GM12878 (cell line): ENCODE data around the gene RAB3C. TPM values are rescaled to one million over a fixed set of nuclear protein-coding genes. Genes with fewer than 3 reads are reported as not detected.
"Not testable (repeated sequence)": the region's sequence is repeated elsewhere in the genome, so short reads cannot be mapped to it uniquely, and the experiment has no call there.

Experiments used
- ATAC-seq: fragments of 200-7000 bp; cut with Tn5 transposase; 3 replicates; pipeline ENCODE4 v1.9.1; 2020; ENCODE audit warnings: mild to moderate bottlenecking, moderate library complexity
- BruUV-seq: library from RNA; stranded (reverse); fragments of 400-500 nt; replicated peaks from 2 replicates; lab custom pipeline; 2021; lab: Mats Ljungman, UMichigan
- CTCF ChIA-PET: fragments of 300-600 bp; sonication (Branson Sonifier 250); formaldehyde crosslinking; extraction: SDS; loops from one replicate; lab custom pipeline; 2021; ENCODE audit warnings: inconsistent platforms; lab: Yijun Ruan, JAX
- POLR2A ChIA-PET: fragments of 350-600 bp; formaldehyde crosslinking; extraction: SDS; loops from one replicate; lab custom pipeline; 2021; ENCODE audit warnings: inconsistent platforms; lab: Charles Lee
- RAD21 ChIA-PET: fragments of 300-600 bp; sonication (Branson Sonifier 250); formaldehyde crosslinking; loops from one replicate; lab custom pipeline; 2023; ENCODE audit warnings: antibody characterized with exemption; ENCODE audit not compliant: unreplicated experiment; lab: Charles Lee
- SMC1A ChIA-PET: fragments of 300-600 bp; sonication (Branson Sonifier 250); formaldehyde crosslinking; loops from one replicate; lab custom pipeline; 2023; ENCODE audit not compliant: unreplicated experiment, uncharacterized antibody; lab: Charles Lee
- DNase-seq: peaks from one replicate; pipeline ENCODE4 v3.0.0-alpha.2; 2011; ENCODE audit warnings: low read depth, low spot score
- FAIRE-seq: peaks from 3 replicates; lab custom pipeline; 2011; peaks lifted over from hg19 to GRCh38; lab: Jason Lieb, UNC
- H2AFZ ChIP-seq: 2 replicates; pipeline ENCODE4 v1.6.0; 2011; ENCODE audit warnings: low read depth, low read length, control low read depth; ENCODE audit not compliant: control insufficient read depth
- H3K27ac ChIP-seq: 2 replicates; pipeline ENCODE4 v1.5.1; 2011; ENCODE audit warnings: control low read depth; ENCODE audit not compliant: control insufficient read depth, insufficient read depth
- H3K27me3 ChIP-seq, 2 experiments: replicated peaks in 1 of 2; 2 replicates each; pipeline versions ENCODE4 v1.6.0 to v1.6.1; 2011; ENCODE audit warnings: low read length in 1 of 2; ENCODE audit not compliant: control insufficient read depth in 2 of 2, insufficient read depth in 2 of 2
- H3K36me3 ChIP-seq, 2 experiments: 2 replicates each; pipeline ENCODE4 v1.5.1; 2011; ENCODE audit warnings: low read length in 1 of 2; ENCODE audit not compliant: control insufficient read depth in 2 of 2, insufficient read depth in 2 of 2
- H3K4me1 ChIP-seq: 2 replicates; pipeline ENCODE4 v1.6.1; 2011; ENCODE audit warnings: mild to moderate bottlenecking, low read length, moderate library complexity, mixed read lengths; ENCODE audit not compliant: control insufficient read depth, insufficient read depth
- H3K4me2 ChIP-seq: 2 replicates; pipeline ENCODE4 v1.6.0; 2011; ENCODE audit warnings: control low read depth; ENCODE audit not compliant: control insufficient read depth, insufficient read depth
- H3K4me3 ChIP-seq: fragments of 200-600 bp; sonication (generic); 2 replicates; pipeline ENCODE4 v1.5.1; 2016
- H3K79me2 ChIP-seq: 2 replicates; pipeline ENCODE4 v1.6.0; 2011; ENCODE audit warnings: low read length; ENCODE audit not compliant: control insufficient read depth, insufficient read depth
- H3K9ac ChIP-seq: 2 replicates; pipeline ENCODE4 v1.8.0; 2011; ENCODE audit warnings: low read length, control low read depth, mixed read lengths; ENCODE audit not compliant: control insufficient read depth, insufficient read depth
- H3K9me3 ChIP-seq: replicated peaks from 3 replicates; pipeline ENCODE4 v1.5.1; 2011; ENCODE audit warnings: mild to moderate bottlenecking, low read length; ENCODE audit not compliant: control insufficient read depth, insufficient read depth
- H4K20me1 ChIP-seq: 2 replicates; pipeline ENCODE4 v1.6.0; 2011; ENCODE audit not compliant: control insufficient read depth, insufficient read depth
- CBX3 ChIP-seq: fragments of 200-600 bp; sonication (generic); IDR thresholded peaks from 2 replicates; pipeline ENCODE4 v1.6.1; 2016; ENCODE audit warnings: low read depth, borderline replicate concordance
- CHD2 ChIP-seq: IDR thresholded peaks from 2 replicates; pipeline ENCODE4 v1.6.1; 2011; ENCODE audit warnings: low read depth, low read length, improper control_type of control experiment, borderline replicate concordance
- KAT2A ChIP-seq: conservative IDR thresholded peaks from 2 replicates; pipeline ENCODE4 v1.6.1; 2011; ENCODE audit warnings: low read depth, low read length; ENCODE audit not compliant: control insufficient read depth
- MYB ChIP-seq: fragments of 150-350 bp; IDR thresholded peaks from 2 replicates; pipeline ENCODE4 v1.6.1; 2014; ENCODE audit warnings: mild to moderate bottlenecking, low read depth, low read length, borderline replicate concordance
- SMAD5 ChIP-seq: IDR thresholded peaks from 2 replicates; pipeline ENCODE4 v1.6.1; 2016; ENCODE audit warnings: antibody characterized with exemption, low read depth
- SMARCA5 ChIP-seq: fragments of 450-650 bp; IDR thresholded peaks from 2 replicates; pipeline ENCODE4 v1.6.1; 2017; ENCODE audit warnings: mild to moderate bottlenecking
- SUZ12 ChIP-seq: fragments of 200-600 bp; sonication (generic); IDR thresholded peaks from one replicate; pipeline ENCODE4 v1.6.1; 2018; ENCODE audit warnings: antibody characterized with exemption, mild to moderate bottlenecking; ENCODE audit not compliant: unreplicated experiment
- WGBS: methylation state at CpG from one replicate; pipeline ENCODE4 v1.1.6; 2016; ENCODE audit warnings: low lambda C conversion rate; ENCODE audit not compliant: insufficient replicate concordance, insufficient coverage; ENCODE audit errors: missing lambda C conversion rate; 5-methylcytosine and 5-hydroxymethylcytosine counted together
- in situ Hi-C: fragments of 300-500 bp; cut with MboI; formaldehyde crosslinking; loops from 9 replicates; pipeline ENCODE4 v1.14.3; 2018; ENCODE audit warnings: mixed read lengths
- intact Hi-C: fragments of 100-400 bp; cut with micrococcal nuclease; formaldehyde crosslinking; loops from one replicate; pipeline ENCODE4 v1.14.2; 2022; ENCODE audit not compliant: unreplicated experiment
- polyA plus RNA-seq, 11 experiments: library from polyadenylated mRNA; depleted of rRNA in 4 of 11; unstranded in 6 of 11; stranded (reverse) in 5 of 11; fragments of >200 nt; fragmentation: Nextera tagmentation in 4 of 11; fragmentation: Illumina TruSeq in 1 of 11; extraction: Ambion mirVana in 4 of 11; extraction: Trizol in 1 of 11; gene quantifications; 1 replicate in 1 of 11; 2 replicates in 10 of 11; pipeline versions ENCODE4 v1.2.1 to v1.2.3, GENCODE V29; 2011 to 2016; ENCODE audit warnings: inconsistent platforms in 2 of 11, missing spikeins in 2 of 11, low read depth in 1 of 11
- total RNA-seq, 4 experiments: library from RNA; depleted of rRNA in 3 of 4; stranded (reverse); fragments of >200 nt in 3 of 4; fragmentation: Illumina TruSeq in 1 of 4; extraction: Trizol in 1 of 4; gene quantifications; 2 replicates each; pipeline versions ENCODE4 v1.2.1 to v1.2.3, GENCODE V29; 2013 to 2021
- TF ChIP-seq, protein P1 (sequence below): fragments of 450-650 bp; IDR thresholded peaks from 2 replicates; pipeline ENCODE4 v1.6.1; 2017; ENCODE audit warnings: mild to moderate bottlenecking, moderate library complexity
- TF ChIP-seq, protein P2 (sequence below): IDR thresholded peaks from 2 replicates; pipeline ENCODE4 v1.6.1; 2011; ENCODE audit warnings: low read depth, mild to moderate bottlenecking, low read length, moderate library complexity, borderline replicate concordance; ENCODE audit errors: extremely low read depth
- TF ChIP-seq, protein P3 (sequence below): fragments of 450-650 bp; IDR thresholded peaks from 2 replicates; pipeline ENCODE4 v1.6.1; 2014; ENCODE audit warnings: mild to moderate bottlenecking

The RAB3C gene
- total and polyA plus RNA-seq, 10 of the 15 experiments (the other 5 are each of a cell fraction or from before 2014, with no cell fraction given): not detected

DNA sequence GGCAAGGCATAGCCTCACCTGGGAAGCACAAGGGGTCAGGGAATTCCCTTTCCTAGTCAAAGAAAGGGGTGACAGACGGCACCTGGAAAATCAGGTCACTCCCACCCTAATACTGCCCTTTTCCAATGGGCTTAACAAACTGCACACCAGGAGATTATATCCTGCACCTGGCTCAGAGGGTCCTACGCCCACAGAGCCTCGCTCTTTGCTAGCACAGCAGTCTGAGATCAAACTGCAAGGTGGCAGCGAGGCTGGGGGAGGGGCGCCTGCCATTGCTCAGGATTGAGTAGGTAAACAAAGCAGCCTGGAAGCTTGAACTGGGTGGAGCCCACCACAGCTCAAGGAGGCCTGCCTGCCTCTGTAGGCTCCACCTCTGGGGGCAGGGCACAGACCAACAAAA lies 9.9 kb upstream of the RAB3C start:
- POLR2A ChIA-PET, DNase-seq, intact Hi-C loops, H3K79me2 ChIP-seq, H4K20me1 ChIP-seq, FAIRE-seq, H3K4me1 ChIP-seq, H3K36me3 ChIP-seq, H3K9me3 ChIP-seq, in situ Hi-C loops, H3K4me2 ChIP-seq, H2AFZ ChIP-seq, H3K27me3 ChIP-seq, H3K27ac ChIP-seq, H3K4me3 ChIP-seq, SMC1A ChIA-PET, BruUV-seq, H3K9ac ChIP-seq, CTCF ChIA-PET, RAD21 ChIA-PET, ATAC-seq: not testable (repeated sequence)
- WGBS: 35% methylated on average over 5 of the region's 5 CpGs

DNA sequence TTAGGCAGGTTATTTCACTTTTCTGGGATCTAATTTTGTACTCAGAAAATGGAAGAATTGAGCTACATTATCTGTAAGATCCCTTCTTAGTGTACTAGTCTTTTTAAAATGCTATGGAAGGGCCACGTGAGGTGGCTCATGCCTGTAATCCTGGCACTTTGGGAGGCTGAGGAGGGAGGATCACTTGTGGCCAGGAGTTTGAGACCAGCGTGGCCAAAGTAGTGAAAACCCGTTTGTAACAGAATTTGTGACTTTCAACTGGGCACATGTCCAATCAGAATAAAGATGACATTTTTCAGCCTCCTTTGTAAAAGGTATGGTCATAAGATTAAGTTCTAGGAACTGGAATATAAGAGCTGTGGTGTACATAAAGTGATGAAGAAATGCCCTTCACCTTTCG lies 3.1 kb upstream of the RAB3C start:
- H3K27ac ChIP-seq: no peak overlapping the region
- H3K27me3 ChIP-seq: peaks cover 9 to 10% of the 10 kb centered on the region in 2 experiments
- H3K79me2 ChIP-seq: no peaks in the 10 kb centered on the region
- BruUV-seq: no TSS peak
- SMC1A ChIA-PET: no interaction called here
- FAIRE-seq (no peak), DNase-seq (no peak), ATAC-seq (no peak)
- no peak overlapping the region for H3K4me3 ChIP-seq
- POLR2A ChIA-PET: no interaction called here
- WGBS: 7% methylated on average over 4 of the region's 4 CpGs
- H3K4me1 ChIP-seq: no peaks in the 10 kb centered on the region
- no peak overlapping the region for H3K9ac ChIP-seq
- RAD21 ChIA-PET: no interaction called here
- no peaks in the 10 kb centered on the region for H3K36me3 ChIP-seq
- intact Hi-C loops: loop anchor here (5.0 kb wide), 1 partner anchor 32 kb away; no protein-coding TSS in a partner anchor
- H3K4me2 ChIP-seq: no peak overlapping the region
- no peak overlapping the region for H2AFZ ChIP-seq
- no peaks in the 10 kb centered on the region for H4K20me1 ChIP-seq
- in situ Hi-C loops: no loop called here
- CTCF ChIA-PET: interaction anchor here (0.8 kb wide), 1 partner anchor 9 kb away, joined by 3 read pairs; no protein-coding TSS in a partner anchor
- no peaks in the 10 kb centered on the region for H3K9me3 ChIP-seq
- TF ChIP-seq CBX3 (no peak), SUZ12 (no peak), SMARCA5 (no peak), CHD2 (no peak), SMAD5 (no peak), MYB (no peak), KAT2A (no peak)
- TF ChIP-seq, protein P1, sequence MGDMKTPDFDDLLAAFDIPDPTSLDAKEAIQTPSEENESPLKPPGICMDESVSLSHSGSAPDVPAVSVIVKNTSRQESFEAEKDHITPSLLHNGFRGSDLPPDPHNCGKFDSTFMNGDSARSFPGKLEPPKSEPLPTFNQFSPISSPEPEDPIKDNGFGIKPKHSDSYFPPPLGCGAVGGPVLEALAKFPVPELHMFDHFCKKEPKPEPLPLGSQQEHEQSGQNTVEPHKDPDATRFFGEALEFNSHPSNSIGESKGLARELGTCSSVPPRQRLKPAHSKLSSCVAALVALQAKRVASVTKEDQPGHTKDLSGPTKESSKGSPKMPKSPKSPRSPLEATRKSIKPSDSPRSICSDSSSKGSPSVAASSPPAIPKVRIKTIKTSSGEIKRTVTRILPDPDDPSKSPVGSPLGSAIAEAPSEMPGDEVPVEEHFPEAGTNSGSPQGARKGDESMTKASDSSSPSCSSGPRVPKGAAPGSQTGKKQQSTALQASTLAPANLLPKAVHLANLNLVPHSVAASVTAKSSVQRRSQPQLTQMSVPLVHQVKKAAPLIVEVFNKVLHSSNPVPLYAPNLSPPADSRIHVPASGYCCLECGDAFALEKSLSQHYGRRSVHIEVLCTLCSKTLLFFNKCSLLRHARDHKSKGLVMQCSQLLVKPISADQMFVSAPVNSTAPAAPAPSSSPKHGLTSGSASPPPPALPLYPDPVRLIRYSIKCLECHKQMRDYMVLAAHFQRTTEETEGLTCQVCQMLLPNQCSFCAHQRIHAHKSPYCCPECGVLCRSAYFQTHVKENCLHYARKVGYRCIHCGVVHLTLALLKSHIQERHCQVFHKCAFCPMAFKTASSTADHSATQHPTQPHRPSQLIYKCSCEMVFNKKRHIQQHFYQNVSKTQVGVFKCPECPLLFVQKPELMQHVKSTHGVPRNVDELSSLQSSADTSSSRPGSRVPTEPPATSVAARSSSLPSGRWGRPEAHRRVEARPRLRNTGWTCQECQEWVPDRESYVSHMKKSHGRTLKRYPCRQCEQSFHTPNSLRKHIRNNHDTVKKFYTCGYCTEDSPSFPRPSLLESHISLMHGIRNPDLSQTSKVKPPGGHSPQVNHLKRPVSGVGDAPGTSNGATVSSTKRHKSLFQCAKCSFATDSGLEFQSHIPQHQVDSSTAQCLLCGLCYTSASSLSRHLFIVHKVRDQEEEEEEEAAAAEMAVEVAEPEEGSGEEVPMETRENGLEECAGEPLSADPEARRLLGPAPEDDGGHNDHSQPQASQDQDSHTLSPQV: no peak
- TF ChIP-seq, protein P2, sequence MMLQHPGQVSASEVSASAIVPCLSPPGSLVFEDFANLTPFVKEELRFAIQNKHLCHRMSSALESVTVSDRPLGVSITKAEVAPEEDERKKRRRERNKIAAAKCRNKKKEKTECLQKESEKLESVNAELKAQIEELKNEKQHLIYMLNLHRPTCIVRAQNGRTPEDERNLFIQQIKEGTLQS: no peak
- TF ChIP-seq, protein P3, sequence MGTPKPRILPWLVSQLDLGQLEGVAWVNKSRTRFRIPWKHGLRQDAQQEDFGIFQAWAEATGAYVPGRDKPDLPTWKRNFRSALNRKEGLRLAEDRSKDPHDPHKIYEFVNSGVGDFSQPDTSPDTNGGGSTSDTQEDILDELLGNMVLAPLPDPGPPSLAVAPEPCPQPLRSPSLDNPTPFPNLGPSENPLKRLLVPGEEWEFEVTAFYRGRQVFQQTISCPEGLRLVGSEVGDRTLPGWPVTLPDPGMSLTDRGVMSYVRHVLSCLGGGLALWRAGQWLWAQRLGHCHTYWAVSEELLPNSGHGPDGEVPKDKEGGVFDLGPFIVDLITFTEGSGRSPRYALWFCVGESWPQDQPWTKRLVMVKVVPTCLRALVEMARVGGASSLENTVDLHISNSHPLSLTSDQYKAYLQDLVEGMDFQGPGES: no peak
